Neural cell (in vitro differentiated cells): ENCODE data around the gene ADAR. TPM values are rescaled to one million over a fixed set of nuclear protein-coding genes. Genes with fewer than 3 reads are reported as not detected.

Experiments used
- H2AFZ ChIP-seq: fragments of 200-600, 300-800 bp; sonication (generic), shearing (Covaris generic); 2 replicates; pipeline ENCODE4 v1.6.0; 2014; ENCODE audit warnings: low read depth, mild to moderate bottlenecking, antibody characterized with exemption, low read length, moderate library complexity
- H3F3A ChIP-seq: fragments of 200-600 bp; shearing (Covaris generic); 2 replicates; pipeline ENCODE4 v1.6.1; 2016; ENCODE audit warnings: mild to moderate bottlenecking, moderate library complexity, mixed read lengths, antibody characterized with exemption, low read length; ENCODE audit not compliant: insufficient read depth, poor library complexity, severe bottlenecking
- H3K27ac ChIP-seq: fragments of 200-600, 300-800 bp; sonication (generic), shearing (Covaris generic); 2 replicates; pipeline ENCODE4 v1.5.1; 2014; ENCODE audit warnings: mild to moderate bottlenecking, low read length, moderate library complexity
- H3K27me3 ChIP-seq: fragments of 300-800, 200-600 bp; sonication (generic), shearing (Covaris generic); 2 replicates; pipeline ENCODE4 v1.6.0; 2014; ENCODE audit warnings: mild to moderate bottlenecking, low read depth, low read length, moderate library complexity; ENCODE audit not compliant: insufficient read depth
- H3K36me3 ChIP-seq: fragments of 300-800, 200-600 bp; sonication (generic), shearing (Covaris generic); 2 replicates; pipeline ENCODE4 v1.5.1; 2014; ENCODE audit warnings: mild to moderate bottlenecking, antibody characterized with exemption, low read length, moderate library complexity; ENCODE audit not compliant: insufficient read depth
- H3K4me2 ChIP-seq: fragments of 300-800, 200-600 bp; sonication (generic), shearing (Covaris generic); 2 replicates; pipeline ENCODE4 v1.6.0; 2014; ENCODE audit warnings: mild to moderate bottlenecking, low read length
- H3K4me3 ChIP-seq: fragments of 300-800, 200-600 bp; sonication (generic), shearing (Covaris generic); 2 replicates; pipeline ENCODE4 v1.5.1; 2014; ENCODE audit warnings: mild to moderate bottlenecking, low read length, moderate library complexity
- H3K79me2 ChIP-seq: fragments of 200-600 bp; shearing (Covaris generic); replicated peaks from 2 replicates; pipeline ENCODE4 v1.6.0; 2014; ENCODE audit warnings: mild to moderate bottlenecking, low read length, moderate library complexity; ENCODE audit not compliant: insufficient read depth
- H3K9ac ChIP-seq: fragments of 300-800, 200-600 bp; sonication (generic), shearing (Covaris generic); 2 replicates; pipeline ENCODE4 v1.6.1; 2016; ENCODE audit warnings: mild to moderate bottlenecking, low read length, mixed read lengths
- H3K9me2 ChIP-seq: fragments of 200-600 bp; shearing (Covaris generic); 2 replicates; pipeline ENCODE4 v1.6.1; 2016; ENCODE audit warnings: mild to moderate bottlenecking, low read length, mixed read lengths; ENCODE audit not compliant: insufficient read depth
- H3K9me3 ChIP-seq: fragments of 200-600, 300-800 bp; sonication (generic), shearing (Covaris generic); 2 replicates; pipeline ENCODE4 v1.6.1; 2016; ENCODE audit warnings: mild to moderate bottlenecking, mixed run types, low read length, moderate library complexity, mixed read lengths
- H4K20me1 ChIP-seq: fragments of 200-600 bp; shearing (Covaris generic); 2 replicates; pipeline ENCODE4 v1.6.1; 2016; ENCODE audit warnings: mild to moderate bottlenecking, mixed run types; ENCODE audit not compliant: insufficient read depth
- EP300 ChIP-seq: fragments of 450-650 bp; conservative IDR thresholded peaks from 2 replicates; pipeline ENCODE4 v1.6.1; 2014; ENCODE audit warnings: antibody characterized with exemption, mild to moderate bottlenecking, moderate library complexity; ENCODE audit not compliant: poor library complexity, severe bottlenecking
- EZH2 ChIP-seq: fragments of 200-600, 300-800 bp; shearing (Covaris generic), sonication (generic); IDR thresholded peaks from 2 replicates; pipeline ENCODE4 v1.6.1; 2014; ENCODE audit warnings: antibody characterized with exemption, low read length, borderline replicate concordance, mild to moderate bottlenecking; ENCODE audit not compliant: insufficient read depth, poor library complexity, severe bottlenecking
- MXI1 ChIP-seq: fragments of 450-650 bp; conservative IDR thresholded peaks from 2 replicates; pipeline ENCODE4 v1.6.1; 2014; ENCODE audit warnings: antibody characterized with exemption, mild to moderate bottlenecking; ENCODE audit not compliant: poor library complexity, severe bottlenecking
- POLR2AphosphoS5 ChIP-seq: IDR thresholded peaks from 2 replicates; pipeline ENCODE4 v1.6.1; 2012
- RAD21 ChIP-seq: fragments of 450-650 bp; conservative IDR thresholded peaks from 2 replicates; pipeline ENCODE4 v1.6.1; 2014; ENCODE audit warnings: antibody characterized with exemption, mild to moderate bottlenecking, moderate library complexity
- REST ChIP-seq: IDR thresholded peaks from 2 replicates; pipeline ENCODE4 v1.6.1; 2012; ENCODE audit warnings: borderline replicate concordance
- SMC3 ChIP-seq: fragments of 450-650 bp; conservative IDR thresholded peaks from 2 replicates; pipeline ENCODE4 v1.6.1; 2014; ENCODE audit warnings: antibody characterized with exemption, mild to moderate bottlenecking, moderate library complexity; ENCODE audit not compliant: poor library complexity
- TAF1 ChIP-seq: IDR thresholded peaks from 2 replicates; pipeline ENCODE4 v1.6.1; 2012; ENCODE audit warnings: low read depth
- polyA plus RNA-seq: library from polyadenylated mRNA; depleted of rRNA; stranded (reverse); fragments of >200 nt; gene quantifications from 2 replicates; pipeline ENCODE4 v1.2.3, GENCODE V29; 2014
- TF ChIP-seq, protein P1 (sequence below): fragments of 450-650 bp; IDR thresholded peaks from 2 replicates; pipeline ENCODE4 v1.5.1; 2014; ENCODE audit warnings: antibody characterized with exemption, mild to moderate bottlenecking, moderate library complexity; ENCODE audit not compliant: poor library complexity, severe bottlenecking

The ADAR gene
- polyA plus RNA-seq, 1 donor from 2014 or later: 51.4 TPM

- Histone ChIP-seq H3K4me3 (no peak overlapping the region), H3K36me3 (no peaks in the 10 kb centered on the region), H2AFZ (no peak overlapping the region), H3K27me3 (no peaks in the 10 kb centered on the region), H3K79me2 (no peaks in the 10 kb centered on the region), H3F3A (no peaks in the 10 kb centered on the region), H3K27ac (no peak overlapping the region), H3K9me3 (no peaks in the 10 kb centered on the region), H3K4me2 (no peak overlapping the region), H4K20me1 (no peaks in the 10 kb centered on the region), H3K9ac (no peak overlapping the region), H3K9me2 (no peaks in the 10 kb centered on the region)
- TF ChIP-seq RAD21 (no peak), EP300 (no peak), SMC3 (no peak), TAF1 (no peak), POLR2AphosphoS5 (no peak)
- TF ChIP-seq, protein P1, sequence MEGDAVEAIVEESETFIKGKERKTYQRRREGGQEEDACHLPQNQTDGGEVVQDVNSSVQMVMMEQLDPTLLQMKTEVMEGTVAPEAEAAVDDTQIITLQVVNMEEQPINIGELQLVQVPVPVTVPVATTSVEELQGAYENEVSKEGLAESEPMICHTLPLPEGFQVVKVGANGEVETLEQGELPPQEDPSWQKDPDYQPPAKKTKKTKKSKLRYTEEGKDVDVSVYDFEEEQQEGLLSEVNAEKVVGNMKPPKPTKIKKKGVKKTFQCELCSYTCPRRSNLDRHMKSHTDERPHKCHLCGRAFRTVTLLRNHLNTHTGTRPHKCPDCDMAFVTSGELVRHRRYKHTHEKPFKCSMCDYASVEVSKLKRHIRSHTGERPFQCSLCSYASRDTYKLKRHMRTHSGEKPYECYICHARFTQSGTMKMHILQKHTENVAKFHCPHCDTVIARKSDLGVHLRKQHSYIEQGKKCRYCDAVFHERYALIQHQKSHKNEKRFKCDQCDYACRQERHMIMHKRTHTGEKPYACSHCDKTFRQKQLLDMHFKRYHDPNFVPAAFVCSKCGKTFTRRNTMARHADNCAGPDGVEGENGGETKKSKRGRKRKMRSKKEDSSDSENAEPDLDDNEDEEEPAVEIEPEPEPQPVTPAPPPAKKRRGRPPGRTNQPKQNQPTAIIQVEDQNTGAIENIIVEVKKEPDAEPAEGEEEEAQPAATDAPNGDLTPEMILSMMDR: no peak
Measured at GRCh38 chr1:154547105-154547732, 60.8 kb downstream of the ADAR start.

DNA sequence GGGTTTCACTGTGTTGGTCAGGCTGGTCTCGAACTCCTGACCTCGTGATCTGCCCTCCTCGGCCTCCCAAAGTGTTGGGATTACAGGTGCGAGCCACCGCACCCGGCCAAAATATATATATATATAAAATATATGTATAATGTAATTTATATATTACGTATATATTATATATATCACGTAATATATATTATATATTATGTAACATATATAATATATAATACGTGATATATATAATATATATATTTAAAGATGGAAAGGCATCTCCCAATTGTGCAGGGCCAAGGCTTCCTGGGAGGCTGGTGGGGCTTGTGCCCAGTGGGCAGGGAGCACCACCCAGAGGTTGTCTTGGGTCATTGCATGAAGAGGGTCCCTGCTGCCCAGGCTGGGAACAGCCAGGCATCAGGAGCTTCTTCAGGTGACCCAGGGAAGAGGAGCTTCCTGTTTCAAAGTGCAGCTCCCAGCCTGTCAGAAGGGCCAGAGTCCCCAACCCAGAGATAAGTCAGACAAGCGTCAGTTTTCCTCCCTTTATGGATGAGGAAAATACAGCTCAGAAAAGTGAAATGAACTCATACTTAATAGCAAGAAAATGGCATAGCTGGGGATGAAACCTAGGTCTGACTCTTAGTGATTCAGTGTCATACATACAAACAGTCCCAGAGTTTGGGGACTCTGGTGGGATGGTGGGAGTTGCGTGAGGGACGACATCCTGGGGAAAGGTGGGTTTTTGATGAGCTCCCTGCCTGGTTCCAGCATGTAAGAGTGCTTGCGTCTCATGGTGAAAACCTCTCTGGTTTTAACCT is 61.5 kb downstream of the ADAR start:
- Histone ChIP-seq H3K4me3 (no peak overlapping the region), H3K79me2 (no peaks in the 10 kb centered on the region), H4K20me1 (no peaks in the 10 kb centered on the region), H2AFZ (no peak overlapping the region), H3K27me3 (no peaks in the 10 kb centered on the region), H3K9me3 (no peaks in the 10 kb centered on the region), H3K27ac (no peak overlapping the region), H3K4me2 (no peak overlapping the region), H3K36me3 (no peaks in the 10 kb centered on the region), H3F3A (no peaks in the 10 kb centered on the region), H3K9ac (no peak overlapping the region), H3K9me2 (no peaks in the 10 kb centered on the region)
- TF ChIP-seq SMC3: peak; percentile 34
- no peak for TF ChIP-seq EZH2
- TF ChIP-seq REST: no peak
- no peak for TF ChIP-seq TAF1
- no peak for TF ChIP-seq MXI1
- TF ChIP-seq, protein P1: peak; percentile 40
- TF ChIP-seq POLR2AphosphoS5: no peak
- peak; percentile 47 for TF ChIP-seq RAD21
- TF ChIP-seq EP300: no peak
